H1 (cell line): ENCODE data around the gene RASA1. TPM values are rescaled to one million over a fixed set of nuclear protein-coding genes. Genes with fewer than 3 reads are reported as not detected.

ENCODE experiments used
- CEBPB ChIP-seq: IDR thresholded peaks from 2 replicates; pipeline ENCODE4 v1.6.1; 2012; ENCODE audit warnings: low read depth, low read length
- polyA plus RNA-seq, 7 experiments: library from polyadenylated mRNA; depleted of rRNA in 3 of 7; stranded (reverse) in 5 of 7; unstranded in 2 of 7; fragments of >200 nt in 5 of 7; fragments of 200-250 nt in 2 of 7; gene quantifications; 1 replicate in 5 of 7; 2 replicates in 1 of 7; 4 replicates in 1 of 7; pipeline versions ENCODE4 v1.2.1 to v1.2.3, GENCODE V29; 2011 to 2013; ENCODE audit warnings: missing spikeins in 2 of 7, mixed read lengths in 2 of 7
- total RNA-seq: library from RNA; stranded (reverse); fragmentation: NEBNext Ultra II Directional; extraction: Animal tissue kit (Norgen Biotek cat#: 25700); gene quantifications from 2 replicates; pipeline ENCODE4 v1.2.1, GENCODE V29; 2021
- TF ChIP-seq, protein P1 (sequence below): IDR thresholded peaks from 2 replicates; pipeline ENCODE4 v1.6.1; 2012; ENCODE audit warnings: low read length, inconsistent platforms

RASA1 gene
- total and polyA plus RNA-seq, 2 of the 8 experiments (the other 6 are each of a cell fraction or from before 2014, with no cell fraction given): 15.9 to 33.8 TPM

DNA sequence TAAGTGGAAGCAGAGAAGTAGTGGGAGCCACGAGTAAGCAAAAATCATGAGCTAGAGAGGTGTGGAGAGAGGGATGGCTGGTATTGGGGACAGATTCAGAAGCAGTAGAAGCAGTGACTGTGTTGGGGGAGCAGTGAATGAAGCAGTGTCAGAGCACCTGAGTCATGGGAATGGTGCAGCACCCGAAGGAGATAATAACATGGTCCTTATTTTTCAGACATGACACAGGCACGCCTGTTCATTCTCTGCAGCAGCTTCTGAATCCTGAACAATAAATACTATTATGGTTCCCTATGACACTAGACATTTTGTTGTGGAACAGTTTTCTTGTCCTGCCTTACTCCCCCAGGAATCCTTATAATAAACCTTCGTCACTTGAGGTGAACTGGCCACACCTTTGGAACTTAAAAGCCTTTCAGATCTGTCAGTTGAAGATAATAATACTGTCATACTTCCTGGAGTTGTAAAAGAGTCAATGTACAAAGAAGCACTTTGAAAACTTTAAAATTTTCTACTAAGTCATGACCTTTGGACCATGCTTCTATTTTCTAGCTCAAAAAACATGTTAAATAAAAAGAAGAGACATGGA lies 7.0 kb upstream of the RASA1 start (continued):
- TF ChIP-seq, protein P1, sequence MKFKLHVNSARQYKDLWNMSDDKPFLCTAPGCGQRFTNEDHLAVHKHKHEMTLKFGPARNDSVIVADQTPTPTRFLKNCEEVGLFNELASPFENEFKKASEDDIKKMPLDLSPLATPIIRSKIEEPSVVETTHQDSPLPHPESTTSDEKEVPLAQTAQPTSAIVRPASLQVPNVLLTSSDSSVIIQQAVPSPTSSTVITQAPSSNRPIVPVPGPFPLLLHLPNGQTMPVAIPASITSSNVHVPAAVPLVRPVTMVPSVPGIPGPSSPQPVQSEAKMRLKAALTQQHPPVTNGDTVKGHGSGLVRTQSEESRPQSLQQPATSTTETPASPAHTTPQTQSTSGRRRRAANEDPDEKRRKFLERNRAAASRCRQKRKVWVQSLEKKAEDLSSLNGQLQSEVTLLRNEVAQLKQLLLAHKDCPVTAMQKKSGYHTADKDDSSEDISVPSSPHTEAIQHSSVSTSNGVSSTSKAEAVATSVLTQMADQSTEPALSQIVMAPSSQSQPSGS: no peak
- TF ChIP-seq CEBPB: no peak
- TF ChIP-seq, all 59 proteins: peak for 0
